Measurements from ENCODE around the gene ZC3HAV1. TPM values are rescaled to one million over a fixed set of nuclear protein-coding genes. Genes with fewer than 3 reads are reported as not detected.

ZC3HAV1 gene
- total RNA-seq, 4 donors from 2014 or later: 43.4 to 59.7 (median 50.2) TPM

GRCh38 chr7:139112741-139113250, 3.3 kb upstream of the ZC3HAV1 start:
- Histone ChIP-seq H3K9me3 (no peaks in the 10 kb centered on the region), H3K4me1 (peaks cover 2 to 4% of the 10 kb centered on the region in 2 donors), H3K27me3 (no peaks in the 10 kb centered on the region), H3K4me3 (replicated peaks in 1 of 3) (no peak overlapping the region), H3K36me3 (no peaks in the 10 kb centered on the region), H3K27ac (no peak overlapping the region)
- 62 to 78% methylated on average over 2 of the region's 2 CpGs for WGBS, 2 donors
- no peak for DNase-seq
- TF ChIP-seq POLR2A (IDR thresholded peaks at IDR 0.05): no peak
- TF ChIP-seq CTCF (IDR thresholded peaks at IDR 0.05): no peak
- intact Hi-C loops (cut with DNase I): no loop called here

GRCh38 chr7:139112316-139112715, 2.8 kb upstream of the ZC3HAV1 start:
- intact Hi-C loops (cut with DNase I): no loop called here
- 91 to 94% methylated on average over 3 of the region's 3 CpGs for WGBS, 2 donors
- H3K27ac ChIP-seq: no peak overlapping the region
- H3K36me3 ChIP-seq: no peaks in the 10 kb centered on the region
- no peak for TF ChIP-seq CTCF (IDR thresholded peaks at IDR 0.05)
- H3K4me1 ChIP-seq: peaks cover 7 to 9% of the 10 kb centered on the region in 2 donors
- H3K4me3 ChIP-seq (replicated peaks in 1 of 3): no peak overlapping the region
- no peak for DNase-seq
- H3K27me3 ChIP-seq: no peaks in the 10 kb centered on the region
- no peaks in the 10 kb centered on the region for H3K9me3 ChIP-seq

GRCh38 chr7:139111811-139112301, 2.3 kb upstream of the ZC3HAV1 start:
- Histone ChIP-seq H3K4me3 (replicated peaks in 1 of 3) (no peak overlapping the region), H3K36me3 (no peaks in the 10 kb centered on the region), H3K4me1 (peaks cover 10 to 11% of the 10 kb centered on the region in 2 donors), H3K27ac (no peak overlapping the region), H3K27me3 (no peaks in the 10 kb centered on the region), H3K9me3 (no peaks in the 10 kb centered on the region)
- intact Hi-C loops (cut with DNase I): no loop called here
- 93 to 96% methylated on average over 4 of the region's 4 CpGs for WGBS, 2 donors
- no peak for TF ChIP-seq POLR2A (IDR thresholded peaks at IDR 0.05)
- no peak for TF ChIP-seq CTCF (IDR thresholded peaks at IDR 0.05)
- no peak for DNase-seq

GRCh38 chr7:139111147-139111546, 1.6 kb upstream of the ZC3HAV1 start:
- Histone ChIP-seq H3K36me3 (no peaks in the 10 kb centered on the region), H3K4me1 (peaks cover 16 to 19% of the 10 kb centered on the region in 2 donors), H3K9me3 (no peaks in the 10 kb centered on the region), H3K27me3 (no peaks in the 10 kb centered on the region), H3K27ac (no peak overlapping the region), H3K4me3 (replicated peaks in 1 of 3) (no peak overlapping the region)
- TF ChIP-seq CTCF (IDR thresholded peaks at IDR 0.05) (no peak), POLR2A (IDR thresholded peaks at IDR 0.05) (no peak)
- 90 to 98% methylated on average over 1 of the region's 1 CpG for WGBS, 2 donors
- intact Hi-C loops (cut with DNase I): no loop called here
- no peak for DNase-seq

GRCh38 chr7:139109983-139110411, 477 bp upstream of the ZC3HAV1 start:
- H3K36me3 ChIP-seq: no peaks in the 10 kb centered on the region
- intact Hi-C loops (cut with DNase I): no loop called here
- no peaks in the 10 kb centered on the region for H3K9me3 ChIP-seq
- DNase-seq: no peak
- no peaks in the 10 kb centered on the region for H3K27me3 ChIP-seq
- peak overlapping the region; percentile 31 to 99 (median 73) for H3K4me3 ChIP-seq (replicated peaks in 1 of 3)
- TF ChIP-seq CTCF (IDR thresholded peaks at IDR 0.05) (no peak), POLR2A (IDR thresholded peaks at IDR 0.05) (no peak)
- H3K4me1 ChIP-seq: peaks cover 20% of the 10 kb centered on the region in 2 donors
- H3K27ac ChIP-seq: peak overlapping the region; percentile 84 to 98 (median 94)
- WGBS, 2 donors: 25 to 27% methylated on average over 16 of the region's 16 CpGs

Measured in thyroid gland (tissue), 4 donors.